ENCODE measurements around the gene LTBP2.

LTBP2 gene

DNA sequence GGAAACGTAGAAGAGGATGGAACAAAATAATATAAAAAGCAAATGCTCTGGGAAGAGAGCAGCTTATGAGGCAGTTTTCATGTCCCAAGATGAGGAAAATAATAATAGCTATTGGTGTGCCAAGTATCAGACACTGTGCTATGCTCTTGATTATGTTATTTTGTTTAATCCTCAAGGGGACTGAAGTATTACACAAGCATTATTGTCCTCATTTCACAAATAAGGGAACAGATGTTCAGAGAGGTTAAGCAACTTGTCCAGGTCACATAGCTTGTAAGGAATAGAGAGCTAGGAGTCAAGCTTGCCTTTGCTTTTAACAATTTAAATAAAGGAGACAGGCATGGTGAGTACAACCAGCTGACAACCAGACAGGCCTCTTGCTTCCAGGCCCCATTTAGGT lies 26.9 kb upstream of the LTBP2 start:
- in situ Hi-C loops (cut with MboI; ENCODE audit: low sequenced_read_pairs) = no loop called here

DNA sequence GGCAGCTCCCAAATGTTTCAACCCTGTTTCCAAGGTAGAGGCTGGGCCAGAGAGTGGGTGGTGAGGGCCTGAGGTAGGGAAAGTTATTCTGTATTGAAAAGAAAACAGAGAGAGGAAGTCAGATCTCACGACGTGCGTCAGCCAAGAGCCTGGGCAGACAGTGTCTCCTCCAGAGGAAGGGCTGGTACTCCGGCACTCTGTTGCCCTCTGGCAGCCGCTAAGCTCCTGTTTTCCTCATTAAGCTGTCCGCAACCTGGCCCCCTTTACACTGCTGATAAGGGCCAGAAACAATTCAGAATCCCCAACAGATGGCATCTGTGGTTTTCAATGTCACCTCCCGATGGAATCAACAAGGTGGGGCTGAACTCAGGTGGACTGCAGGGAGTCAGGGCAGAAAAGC lies 26.0 kb upstream of the LTBP2 start:
- in situ Hi-C loops (cut with MboI; ENCODE audit: low sequenced_read_pairs) = no loop called here

DNA sequence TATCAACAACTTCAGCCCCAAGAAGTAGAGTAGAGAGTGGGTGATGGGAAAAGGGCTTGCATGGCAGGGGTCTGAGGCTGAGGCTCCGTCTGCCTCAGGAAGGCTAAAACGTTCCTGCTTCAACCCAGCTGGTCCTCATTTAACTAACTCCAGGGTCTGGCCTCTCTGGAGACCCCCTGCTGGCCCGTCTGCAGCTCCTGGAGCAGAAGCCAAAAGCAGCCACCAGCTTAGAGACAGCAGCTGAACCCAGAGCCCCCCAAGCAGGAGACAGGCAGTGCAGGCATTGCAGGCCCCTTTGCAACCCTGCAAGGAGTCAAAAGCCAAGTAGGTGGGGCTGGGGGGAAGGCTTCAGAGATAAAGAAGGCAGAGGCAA lies 25.1 kb upstream of the LTBP2 start:
- in situ Hi-C loops (cut with MboI; ENCODE audit: low sequenced_read_pairs) = no loop called here

DNA sequence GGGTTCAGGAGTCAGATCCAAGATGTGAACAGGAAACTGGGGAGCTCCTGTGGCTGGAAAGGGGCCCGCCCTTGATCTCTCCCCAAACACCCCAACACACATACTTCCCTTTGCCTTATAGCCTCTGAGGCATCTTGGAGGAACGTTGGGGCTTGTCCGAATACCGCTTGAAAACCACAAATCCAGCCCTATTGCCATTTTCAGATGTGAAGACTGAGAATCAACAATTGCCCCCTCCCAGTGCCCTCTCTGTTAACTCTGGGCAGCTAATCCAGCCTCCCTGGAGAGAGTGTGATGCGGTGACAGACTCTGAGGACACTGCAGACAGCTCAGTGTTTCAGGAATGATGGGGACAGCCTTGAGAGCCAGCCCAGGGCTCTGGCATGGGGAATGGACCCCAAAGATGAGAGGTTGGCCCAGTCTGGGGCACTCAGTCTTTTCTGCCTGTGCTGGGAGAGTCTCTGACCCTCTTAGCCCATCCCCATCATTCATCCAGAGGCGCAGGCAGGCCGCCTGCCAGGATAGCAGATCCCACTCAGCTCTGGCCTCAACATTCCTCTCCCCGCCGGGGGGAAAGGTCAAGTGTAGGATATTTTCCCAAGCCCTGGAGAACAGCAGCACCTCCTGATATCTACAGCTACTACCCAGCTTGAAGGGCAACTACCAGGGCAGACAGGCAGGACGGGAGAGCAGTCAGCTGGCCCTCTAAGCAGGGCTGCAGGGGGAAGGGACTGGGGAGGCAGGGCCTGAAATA lies 24.6 kb upstream of the LTBP2 start:
- in situ Hi-C loops (cut with MboI; ENCODE audit: low sequenced_read_pairs) = no loop called here

DNA sequence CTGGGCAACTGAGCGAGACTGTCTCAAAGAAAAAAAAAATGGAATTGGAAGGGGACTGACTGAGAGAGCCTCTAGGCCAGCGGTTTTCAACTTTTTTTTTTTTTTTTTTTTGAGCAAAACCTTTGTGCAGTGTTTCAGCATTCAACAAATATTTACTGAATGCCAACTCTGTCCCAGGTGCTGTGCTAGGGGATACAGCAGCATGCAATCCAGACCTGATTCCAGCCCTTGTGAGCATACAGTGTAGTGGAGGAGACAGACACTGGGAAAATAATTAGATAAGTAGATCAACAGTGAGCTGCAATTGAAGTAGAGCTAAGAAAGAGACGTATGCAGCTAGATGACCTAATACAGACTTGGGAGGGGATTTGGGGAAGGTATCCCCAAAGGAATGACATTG lies 23.8 kb upstream of the LTBP2 start:
- in situ Hi-C loops (cut with MboI; ENCODE audit: low sequenced_read_pairs) = no loop called here

DNA sequence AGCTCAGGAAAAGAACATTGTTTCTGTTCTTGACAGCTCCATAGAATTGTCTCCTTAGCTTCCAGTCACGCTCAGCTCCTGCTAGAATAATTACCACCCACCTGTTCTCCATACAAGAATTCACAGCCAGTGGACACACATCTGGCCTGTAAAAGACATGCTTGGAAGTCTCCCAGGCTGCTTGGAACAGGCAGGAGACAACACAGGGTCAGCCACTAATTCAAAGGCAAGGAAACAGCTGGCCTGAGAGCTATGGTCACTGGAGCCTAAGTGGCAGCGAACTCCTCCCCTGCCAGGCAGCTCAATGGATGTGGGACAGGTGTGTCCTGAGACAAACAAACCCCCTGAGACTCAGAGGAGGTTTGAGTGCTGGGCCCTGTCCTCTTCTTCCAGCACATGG lies 22.9 kb upstream of the LTBP2 start:
- in situ Hi-C loops (cut with MboI; ENCODE audit: low sequenced_read_pairs) = no loop called here

DNA sequence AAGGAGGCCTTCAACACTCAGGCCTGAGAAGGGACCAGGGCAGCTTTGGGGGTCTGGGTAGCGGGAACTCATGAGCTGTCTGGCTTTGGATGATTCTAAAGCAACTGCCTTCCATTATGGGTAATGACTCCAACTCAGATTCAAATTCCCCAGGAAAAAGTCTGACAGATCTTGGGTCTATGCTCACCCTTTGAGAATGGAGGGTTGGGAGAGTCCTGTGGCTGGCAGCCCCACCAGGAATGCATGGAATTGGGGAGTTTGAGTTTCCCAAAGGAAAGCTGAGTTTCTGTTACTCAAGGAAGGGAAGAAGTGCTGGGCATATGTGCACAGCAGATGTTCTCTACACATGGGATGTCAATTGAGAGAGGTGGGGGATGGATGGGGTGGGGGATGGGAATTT lies 22.4 kb upstream of the LTBP2 start:
- in situ Hi-C loops (cut with MboI; ENCODE audit: low sequenced_read_pairs) = no loop called here

DNA sequence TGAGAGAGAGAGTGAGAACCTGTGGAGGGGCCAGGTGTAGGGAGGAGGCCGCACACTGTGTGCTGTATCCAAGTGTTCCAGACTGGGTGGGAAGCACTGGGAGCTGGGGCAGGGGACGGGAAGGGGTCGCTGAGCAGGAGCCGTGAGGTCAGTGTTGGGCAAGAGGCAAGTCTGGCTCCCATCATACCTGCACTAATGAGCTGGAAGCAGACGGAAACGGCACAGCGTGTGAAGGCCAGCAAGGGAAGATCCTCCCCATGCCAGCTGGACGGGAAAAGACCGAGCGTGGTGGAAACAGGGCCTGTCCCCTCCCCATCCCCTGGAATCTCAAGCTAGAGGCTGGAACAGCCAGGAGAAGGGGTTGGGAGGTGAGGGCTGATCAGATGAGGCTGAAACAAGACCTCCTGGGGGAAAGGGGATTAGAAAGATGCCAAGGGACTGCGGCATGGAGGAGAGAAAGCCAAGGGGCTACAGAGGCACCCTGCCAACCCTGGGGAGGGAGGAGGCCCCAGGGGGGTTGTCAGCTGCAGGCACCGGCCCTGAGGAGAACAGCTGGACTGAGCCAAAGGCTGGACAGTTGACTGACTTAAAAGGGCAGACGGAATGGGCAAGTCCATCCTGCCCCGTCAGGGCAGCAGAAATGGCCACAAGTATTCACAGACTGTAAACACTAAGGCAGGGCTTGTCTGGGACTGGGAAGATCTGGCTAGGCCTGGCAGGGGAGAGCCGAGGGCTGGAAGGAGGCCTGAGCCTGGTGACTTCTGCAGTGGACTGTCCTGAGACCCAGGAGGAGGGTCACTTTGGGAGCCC lies 19.0 kb upstream of the LTBP2 start:
- in situ Hi-C loops (cut with MboI; ENCODE audit: low sequenced_read_pairs) = no loop called here

DNA sequence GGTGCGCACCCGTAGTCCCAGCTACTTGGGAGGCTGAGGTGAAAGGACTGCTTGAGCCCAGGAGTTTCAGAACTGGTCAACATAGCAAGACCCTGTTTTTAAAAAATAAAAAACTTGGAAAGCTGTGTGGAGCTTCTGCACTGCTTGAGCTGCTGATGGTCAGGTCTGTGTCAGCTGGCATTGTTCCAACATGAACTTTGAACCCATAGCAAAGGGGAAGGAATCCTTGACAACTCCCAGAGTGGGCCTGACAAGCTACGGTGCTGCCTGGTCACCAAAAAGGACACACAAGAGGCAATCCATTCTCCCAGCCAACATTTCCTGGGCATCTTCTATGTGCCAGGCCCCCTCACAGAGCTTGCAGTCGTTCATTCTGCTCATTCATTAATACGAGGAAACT lies 16.4 kb upstream of the LTBP2 start:
- in situ Hi-C loops (cut with MboI; ENCODE audit: low sequenced_read_pairs) = no loop called here

DNA sequence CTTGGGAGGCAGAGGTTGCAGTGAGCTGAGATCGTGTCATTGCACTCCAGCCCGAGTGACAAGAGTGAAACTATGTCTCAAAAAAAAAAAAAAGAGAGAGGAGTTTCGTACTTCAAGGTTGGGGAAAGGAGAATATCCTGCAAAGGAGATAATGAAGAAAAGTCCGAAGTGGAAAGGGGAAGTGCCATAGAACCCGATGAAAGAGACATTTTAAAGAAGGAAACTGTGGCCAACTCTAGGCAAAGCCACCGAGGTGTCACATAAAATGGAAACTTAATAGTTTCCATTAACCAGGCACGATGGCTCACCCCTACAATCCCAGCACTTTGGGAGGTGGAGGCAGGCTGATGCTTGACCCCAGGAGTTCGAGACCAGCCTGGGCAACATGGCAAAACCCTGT lies 15.0 kb upstream of the LTBP2 start:
- in situ Hi-C loops (cut with MboI; ENCODE audit: low sequenced_read_pairs) = no loop called here

DNA sequence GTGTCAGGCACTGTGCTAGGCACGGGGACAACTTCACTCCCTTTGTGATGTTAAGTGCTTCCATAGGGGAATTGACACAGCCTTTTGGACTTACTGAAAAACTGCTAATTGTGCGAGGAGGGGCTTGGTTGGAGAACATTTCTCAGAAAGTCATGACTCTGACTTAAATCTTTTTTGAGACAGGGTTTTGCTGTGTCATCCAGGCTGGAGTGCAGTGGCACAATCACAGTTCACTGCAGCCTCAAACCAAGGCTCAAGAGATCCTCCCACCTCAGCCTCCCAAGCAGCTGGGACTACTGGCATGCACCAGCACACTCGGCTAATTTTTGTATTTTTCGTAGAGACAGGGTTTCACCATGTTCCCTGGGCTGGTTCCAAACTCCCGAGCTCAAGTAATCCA lies 10.2 kb upstream of the LTBP2 start:
- in situ Hi-C loops (cut with MboI; ENCODE audit: low sequenced_read_pairs) = no loop called here

DNA sequence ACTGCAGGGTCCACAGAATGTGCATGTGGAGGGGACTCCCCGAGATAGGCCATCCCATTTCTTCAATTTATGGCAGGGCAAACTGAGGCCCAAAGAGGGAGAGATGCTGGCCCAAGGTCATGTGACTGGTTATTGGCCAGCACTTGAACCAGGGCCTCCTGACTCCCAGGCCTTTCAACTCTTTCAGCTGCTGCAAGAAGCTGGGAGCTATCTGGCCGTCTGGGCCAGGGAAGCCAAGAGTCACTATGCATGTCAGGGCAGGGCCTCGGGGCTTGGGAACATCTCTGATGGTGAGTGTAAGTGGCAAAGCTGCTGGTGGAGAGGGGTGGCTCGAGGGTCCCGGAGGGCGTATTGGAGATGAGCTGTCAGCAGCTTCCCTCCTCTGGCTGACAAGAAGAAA lies 9.5 kb upstream of the LTBP2 start:
- in situ Hi-C loops (cut with MboI; ENCODE audit: low sequenced_read_pairs) = no loop called here

DNA sequence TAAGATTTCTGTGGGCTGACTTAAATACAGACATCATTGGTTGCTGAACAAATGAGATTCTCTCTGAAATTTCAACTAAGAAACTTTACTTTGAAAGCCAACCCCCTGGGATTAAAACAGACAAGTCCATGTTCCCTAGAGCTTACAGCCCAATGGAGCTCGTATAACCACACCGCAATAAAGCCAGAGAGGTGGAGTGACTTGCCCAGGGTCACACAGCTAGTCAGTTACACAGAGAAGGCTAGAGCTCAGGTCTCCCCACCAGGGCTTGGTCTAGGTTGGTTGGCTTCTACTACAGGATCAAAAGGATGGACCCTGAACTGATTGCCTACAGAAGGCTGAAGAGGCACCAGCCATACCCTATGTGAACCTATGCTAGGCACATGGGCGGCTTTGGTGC lies 8.9 kb upstream of the LTBP2 start:
- in situ Hi-C loops (cut with MboI; ENCODE audit: low sequenced_read_pairs) = no loop called here

DNA sequence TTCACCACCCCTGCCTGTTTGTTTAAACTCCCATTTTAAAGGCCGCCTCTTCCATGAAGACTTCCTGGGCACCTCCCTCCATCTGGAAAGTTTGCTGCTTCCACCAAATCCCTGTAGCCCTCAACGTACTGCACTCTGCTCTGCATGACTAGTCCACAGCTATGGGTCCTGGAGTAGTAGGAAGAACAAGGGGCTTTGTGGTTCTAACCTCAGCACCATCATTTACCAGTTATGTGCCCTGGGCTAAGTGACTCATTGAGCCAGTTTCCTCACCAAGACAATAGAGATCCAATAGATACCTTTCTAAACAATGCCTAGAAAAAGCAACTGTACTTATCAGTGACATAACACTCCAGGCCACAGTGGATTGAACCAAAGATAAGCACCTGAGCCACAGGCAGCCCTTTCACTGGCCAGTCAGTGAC lies 8.5 kb upstream of the LTBP2 start:
- in situ Hi-C loops (cut with MboI; ENCODE audit: low sequenced_read_pairs) = no loop called here

DNA sequence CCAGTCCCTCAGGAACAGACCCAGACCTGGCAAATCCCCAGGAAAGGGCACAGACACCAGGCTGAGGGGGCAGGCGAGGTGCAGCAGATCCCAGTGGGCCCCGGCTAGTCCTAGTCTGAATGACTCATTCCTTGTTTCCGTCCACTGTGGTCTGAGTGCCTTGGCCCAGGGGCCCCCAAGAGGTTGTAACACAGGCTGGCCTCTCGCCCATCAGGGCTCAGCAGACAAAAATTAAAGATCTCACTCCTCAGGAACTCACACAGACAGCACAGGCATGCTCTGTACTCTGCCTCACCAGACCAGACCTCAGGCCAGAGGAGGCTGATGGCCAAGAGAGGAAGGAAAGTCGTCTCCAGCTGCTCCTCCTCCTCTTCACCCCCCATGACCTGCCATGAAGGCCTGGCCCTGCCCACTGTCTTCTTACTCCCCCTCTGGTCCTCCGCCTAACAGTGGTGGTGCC lies 7.7 kb upstream of the LTBP2 start:
- in situ Hi-C loops (cut with MboI; ENCODE audit: low sequenced_read_pairs) = no loop called here

DNA sequence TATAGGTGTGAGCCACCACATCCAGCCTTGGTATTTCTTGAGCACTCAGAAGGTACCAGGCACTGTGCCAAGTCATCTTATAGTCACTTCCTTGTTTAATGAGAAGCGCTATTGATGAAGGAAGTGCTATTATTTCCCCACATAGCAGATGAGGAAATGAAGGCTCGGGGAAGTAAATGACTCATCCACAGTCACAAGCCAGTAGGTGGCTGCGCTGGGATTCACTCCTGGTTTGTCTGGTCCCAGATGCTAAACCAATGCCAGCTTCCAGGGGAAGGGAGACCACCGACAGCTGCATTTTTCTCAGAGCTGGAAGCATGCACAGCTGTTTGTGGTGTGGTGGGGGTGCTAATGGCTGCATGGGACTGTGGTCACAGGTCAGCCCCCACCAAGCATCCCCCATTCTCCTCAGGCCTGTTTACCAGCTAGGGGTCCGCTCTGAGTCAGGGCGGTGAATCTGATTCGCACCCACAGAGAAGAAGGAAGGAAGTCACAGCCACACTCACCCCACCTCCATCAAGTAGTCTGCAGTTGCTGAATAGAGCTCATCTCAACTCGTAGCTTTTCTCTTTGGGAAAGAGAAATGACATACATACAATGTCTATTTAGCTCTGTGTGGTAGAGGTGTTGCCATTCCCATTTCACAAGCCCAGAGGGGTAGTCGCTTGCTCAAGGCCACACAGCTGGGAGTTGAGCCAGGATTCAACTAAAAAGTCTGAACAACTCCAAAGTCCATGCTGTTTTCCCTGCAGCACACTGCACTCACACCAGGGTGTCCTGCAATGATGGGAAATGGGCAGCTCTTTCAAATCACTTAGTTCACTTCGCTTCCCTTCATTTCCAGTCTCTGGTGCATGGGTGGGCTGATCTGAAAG lies 6.3 kb upstream of the LTBP2 start:
- in situ Hi-C loops (cut with MboI; ENCODE audit: low sequenced_read_pairs) = no loop called here

DNA sequence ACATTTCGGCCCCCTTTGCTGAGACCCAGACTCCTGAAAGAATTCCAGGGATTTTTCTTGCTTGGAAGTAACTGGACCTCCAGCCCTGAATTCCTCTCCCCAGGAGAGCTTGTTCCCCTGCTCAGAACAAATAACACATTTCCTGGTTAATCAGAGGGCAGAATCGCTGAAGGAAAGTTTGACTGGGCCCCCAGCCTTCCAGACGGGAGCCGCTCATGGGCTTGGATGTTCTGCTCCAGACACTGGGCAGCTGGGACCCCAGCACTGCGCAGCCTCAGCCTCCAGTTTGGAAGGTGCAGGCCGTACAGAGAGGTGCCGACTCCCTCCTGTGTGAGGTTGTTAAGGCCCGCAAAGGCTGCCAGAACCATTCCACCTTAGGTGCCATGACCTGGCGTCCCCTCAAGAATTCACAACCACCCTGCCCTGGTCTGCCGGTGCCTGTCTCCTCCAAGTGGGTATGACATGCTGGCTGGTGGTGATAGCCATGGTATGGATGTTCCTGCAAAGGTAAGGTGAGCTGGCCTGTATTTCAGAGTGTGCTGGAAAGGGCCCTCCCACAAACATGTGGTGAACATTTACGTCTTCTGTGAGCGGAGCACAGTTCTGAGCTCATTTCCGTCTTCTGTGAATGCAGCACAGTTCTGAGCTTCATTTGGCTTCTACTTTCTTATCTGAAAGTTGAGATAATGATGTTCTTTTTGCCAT lies 5.1 kb upstream of the LTBP2 start:
- in situ Hi-C loops (cut with MboI; ENCODE audit: low sequenced_read_pairs) = no loop called here

DNA sequence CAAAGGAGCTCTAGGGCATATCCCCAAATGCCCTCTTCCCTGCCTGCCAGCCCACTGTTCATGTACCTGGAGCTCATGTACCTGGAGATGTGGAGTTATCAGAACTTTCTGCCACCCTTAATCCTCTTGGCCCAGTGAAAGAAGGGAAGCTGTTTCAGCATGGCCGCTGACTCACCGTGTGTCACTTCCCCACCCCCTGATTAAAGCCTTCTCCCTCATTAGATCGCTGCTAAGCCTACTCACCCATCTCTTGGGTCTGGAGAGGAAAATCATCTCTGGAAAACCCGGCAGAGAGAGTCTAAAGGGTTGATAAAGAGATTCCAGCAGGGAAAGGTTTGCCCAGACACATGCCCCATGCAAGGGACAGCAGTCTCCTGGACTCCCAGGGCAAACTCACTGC lies 4.5 kb upstream of the LTBP2 start:
- in situ Hi-C loops (cut with MboI; ENCODE audit: low sequenced_read_pairs) = no loop called here

DNA sequence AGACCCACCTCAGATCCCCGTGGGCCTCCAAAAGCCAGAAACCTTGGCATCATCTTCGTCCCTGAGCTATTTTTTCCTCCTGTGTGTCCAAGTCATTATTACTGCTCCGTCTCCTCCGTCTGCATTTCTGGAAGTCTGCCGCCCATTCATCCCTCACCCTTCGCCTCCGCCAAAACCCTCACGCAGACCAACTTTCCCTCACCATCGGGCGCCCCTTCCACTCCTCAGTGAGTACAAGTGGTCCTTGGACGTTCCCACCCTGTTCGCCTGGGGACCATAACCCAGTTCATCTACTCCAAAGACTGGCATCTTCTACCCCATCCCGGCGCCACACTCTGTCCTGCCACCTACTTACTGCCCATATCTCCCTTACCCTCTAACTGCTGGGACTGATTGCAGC lies 3.7 kb upstream of the LTBP2 start:
- in situ Hi-C loops (cut with MboI; ENCODE audit: low sequenced_read_pairs) = no loop called here

DNA sequence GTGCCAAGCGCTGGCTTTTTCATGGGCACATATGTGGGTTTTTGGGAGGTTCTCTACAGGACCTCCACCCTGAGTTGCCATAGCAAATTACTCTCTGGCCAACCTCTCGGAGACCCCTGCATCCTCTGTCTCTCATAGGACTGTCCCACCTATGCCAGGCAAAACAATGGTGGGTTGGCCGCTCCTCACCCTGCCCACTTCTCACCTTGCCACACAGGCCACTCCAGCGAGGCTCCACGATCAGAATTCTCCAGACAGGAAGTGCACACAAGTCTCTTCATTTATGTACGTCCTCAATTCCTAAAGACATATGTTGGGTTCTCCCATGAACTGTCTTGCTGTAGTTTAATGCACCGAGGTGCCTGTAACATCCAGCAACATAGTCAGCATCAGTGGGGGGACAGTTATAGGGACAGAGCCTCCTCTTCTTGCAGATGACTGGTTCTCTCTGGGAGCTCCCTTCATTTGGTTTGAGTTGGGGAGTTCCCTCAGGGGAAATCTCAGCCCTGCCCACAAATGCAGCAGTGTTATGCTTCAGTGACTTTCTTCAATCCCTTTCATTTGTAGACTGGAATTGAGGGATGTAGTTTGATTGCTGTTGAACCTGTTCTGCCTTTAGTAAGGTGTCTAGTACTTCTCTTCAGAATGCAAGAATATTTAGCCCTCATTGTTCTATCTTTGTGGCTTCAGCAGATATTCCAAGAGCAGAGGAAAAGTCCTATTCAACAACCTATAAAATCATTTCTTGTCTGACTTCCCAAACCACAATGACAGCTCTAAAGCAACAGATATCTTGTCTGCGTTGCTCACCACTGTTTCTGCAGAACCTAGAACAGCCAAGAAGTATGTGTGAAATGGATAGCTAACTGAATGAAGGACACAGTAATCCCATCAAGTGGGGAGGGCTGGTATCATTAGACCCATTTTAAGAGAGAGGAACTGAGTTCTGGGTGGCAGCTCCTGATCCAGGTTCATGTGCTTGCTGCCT lies 2.8 kb upstream of the LTBP2 start:
- in situ Hi-C loops (cut with MboI; ENCODE audit: low sequenced_read_pairs) = no loop called here
